HG03159 (cell line): ENCODE measurements around the gene CACNA1A.
"Not testable (repeated sequence)": the region's sequence is repeated elsewhere in the genome, so short reads cannot be mapped to it uniquely, and the experiment has no call there.

ENCODE experiments used
- ATAC-seq: cut with Tn5 transposase; IDR thresholded peaks from one replicate; pipeline ENCODE4 v1.9.1; 2021; ENCODE audit warnings: mild to moderate bottlenecking, moderate library complexity; ENCODE audit not compliant: unreplicated experiment

Gene CACNA1A

DNA sequence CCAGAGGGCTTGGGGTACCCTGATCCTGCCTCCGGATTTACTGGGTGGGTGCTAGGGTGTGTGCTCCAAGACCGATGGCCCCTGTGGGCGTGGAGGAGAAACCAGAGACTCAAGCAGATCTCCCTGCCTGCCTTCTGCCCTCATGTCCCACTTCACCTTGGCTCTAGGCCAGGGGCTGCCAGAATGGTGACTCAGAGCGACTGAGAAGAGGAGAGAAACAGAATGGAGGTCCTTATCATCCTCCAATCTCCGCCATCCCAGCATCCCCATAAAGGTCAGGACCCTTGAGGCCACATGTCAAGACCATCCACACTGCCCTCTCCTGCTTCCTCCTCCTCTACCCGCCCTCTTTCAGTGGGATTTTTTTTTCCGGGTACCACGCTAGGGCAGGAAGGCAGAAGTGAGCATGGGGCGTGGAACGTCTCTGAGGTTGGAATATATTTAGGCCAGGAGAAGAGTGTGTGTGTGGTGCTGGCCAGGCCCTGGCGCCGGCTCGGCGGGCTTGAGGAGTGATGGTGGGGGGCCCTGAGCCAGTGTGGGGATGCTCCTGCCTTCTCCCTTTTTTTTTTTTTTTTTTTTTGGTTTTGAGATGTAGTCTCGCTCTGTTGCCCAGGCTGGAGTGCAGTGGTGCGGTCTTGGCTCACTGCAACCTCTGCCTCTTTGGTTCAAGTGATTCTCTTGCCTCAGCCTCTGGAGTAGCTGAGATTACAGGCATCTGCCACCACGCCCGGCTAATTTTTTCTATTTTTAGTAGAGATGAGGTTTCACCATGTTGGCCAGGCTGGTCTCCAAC, 333.7 kb downstream of the CACNA1A start:
- ATAC-seq, result no peak

DNA sequence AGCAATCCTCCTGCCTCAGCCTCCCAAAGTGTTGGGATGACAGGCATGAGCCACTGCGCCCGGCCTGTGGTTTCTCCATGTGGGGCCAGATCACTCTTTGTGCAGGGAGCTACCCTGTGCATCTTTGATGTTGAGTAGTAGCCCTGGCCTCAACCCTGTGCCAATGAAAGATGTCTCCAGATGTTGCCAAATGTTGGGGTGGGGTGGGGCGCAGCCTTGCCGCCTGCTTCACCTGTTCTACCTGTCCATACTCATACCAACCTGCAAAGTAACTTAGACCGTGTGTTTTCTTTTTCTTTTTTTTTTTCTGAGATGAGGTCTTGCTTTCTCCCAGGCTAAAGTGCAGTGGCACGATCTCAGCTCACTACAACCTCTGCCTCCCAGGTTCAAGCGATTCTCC, 335.1 kb downstream of the CACNA1A start:
- no peak for ATAC-seq

DNA sequence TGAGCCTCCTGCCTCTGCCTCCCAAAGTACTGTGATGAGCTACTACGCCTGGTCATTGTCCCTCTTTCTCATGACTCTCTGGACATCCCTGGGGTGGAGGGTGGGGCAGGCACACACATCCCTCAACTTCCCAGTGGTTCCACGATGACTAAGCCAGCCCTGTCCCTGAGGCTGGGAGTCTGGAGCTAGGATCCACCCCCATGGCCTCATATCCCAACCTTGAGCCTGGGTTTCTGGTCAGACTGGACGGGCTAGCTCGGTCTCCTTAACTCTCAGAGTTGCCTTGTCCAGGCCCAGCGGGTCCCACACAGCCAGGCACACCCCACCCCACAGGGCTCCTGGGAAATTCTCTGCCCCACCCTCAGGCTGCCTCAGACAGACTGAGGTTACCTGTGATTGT, 336.5 kb downstream of the CACNA1A start:
- ATAC-seq, result no peak

DNA sequence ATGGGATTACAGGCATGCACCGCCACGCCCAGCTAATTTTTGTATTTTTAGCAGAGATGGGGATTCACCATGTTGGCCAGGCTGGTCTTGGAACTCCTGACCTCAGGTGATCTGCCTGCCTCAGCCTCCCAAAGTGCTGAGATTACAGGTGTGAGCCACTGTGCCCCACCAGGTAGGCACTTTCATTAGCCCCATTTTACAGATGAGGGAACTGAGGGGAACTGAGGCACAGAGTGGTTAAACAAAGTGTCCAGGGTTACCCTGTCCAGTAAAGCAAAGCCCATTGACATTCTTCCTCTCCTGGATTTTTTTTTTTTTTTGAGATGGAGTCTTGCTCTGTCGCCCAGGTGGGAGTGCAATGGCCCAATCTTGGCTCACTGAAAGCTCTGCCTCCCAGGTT, 340.1 kb downstream of the CACNA1A start:
- ATAC-seq, result not testable (repeated sequence)

DNA sequence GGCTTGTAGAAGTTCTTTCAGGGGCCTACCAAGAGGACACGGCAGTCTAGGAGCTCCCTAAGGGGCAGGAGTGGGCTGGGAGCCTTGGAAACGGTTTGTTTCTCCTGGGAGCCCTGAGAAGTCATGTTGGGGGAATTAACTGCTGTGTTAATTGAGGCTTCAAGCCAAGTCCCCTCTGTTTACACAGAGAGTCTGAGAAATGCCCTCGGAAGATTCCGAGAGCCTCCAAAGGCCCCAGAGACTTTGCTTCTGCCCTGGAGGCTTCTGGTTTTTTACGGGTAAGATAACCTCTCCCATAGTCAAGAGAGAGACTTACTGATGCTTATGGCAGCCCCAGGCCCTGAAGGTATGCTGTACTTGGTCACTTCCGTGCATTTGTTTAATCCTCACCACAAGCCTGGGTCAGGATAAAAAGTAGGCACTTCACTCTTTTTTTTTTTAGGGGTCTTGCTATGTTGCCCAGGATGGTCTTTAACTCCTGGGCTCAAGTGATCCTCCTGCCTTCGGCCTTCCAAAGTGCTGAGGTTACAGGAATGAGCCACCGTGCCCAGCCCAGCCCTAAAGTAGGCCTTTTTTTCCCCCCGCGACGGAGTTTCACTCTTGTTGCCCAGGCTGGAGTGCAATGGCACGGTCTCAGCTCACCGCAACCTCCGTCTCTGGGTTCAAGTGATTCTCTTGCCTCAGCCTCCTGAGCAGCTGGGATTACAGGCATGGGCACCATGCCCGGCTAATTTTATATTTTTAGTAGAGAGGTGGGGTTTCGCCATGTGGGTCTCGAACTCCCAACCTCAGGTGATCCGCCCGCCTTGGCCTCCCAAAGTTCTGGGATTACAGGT, 340.9 kb downstream of the CACNA1A start:
- ATAC-seq, result no peak

DNA sequence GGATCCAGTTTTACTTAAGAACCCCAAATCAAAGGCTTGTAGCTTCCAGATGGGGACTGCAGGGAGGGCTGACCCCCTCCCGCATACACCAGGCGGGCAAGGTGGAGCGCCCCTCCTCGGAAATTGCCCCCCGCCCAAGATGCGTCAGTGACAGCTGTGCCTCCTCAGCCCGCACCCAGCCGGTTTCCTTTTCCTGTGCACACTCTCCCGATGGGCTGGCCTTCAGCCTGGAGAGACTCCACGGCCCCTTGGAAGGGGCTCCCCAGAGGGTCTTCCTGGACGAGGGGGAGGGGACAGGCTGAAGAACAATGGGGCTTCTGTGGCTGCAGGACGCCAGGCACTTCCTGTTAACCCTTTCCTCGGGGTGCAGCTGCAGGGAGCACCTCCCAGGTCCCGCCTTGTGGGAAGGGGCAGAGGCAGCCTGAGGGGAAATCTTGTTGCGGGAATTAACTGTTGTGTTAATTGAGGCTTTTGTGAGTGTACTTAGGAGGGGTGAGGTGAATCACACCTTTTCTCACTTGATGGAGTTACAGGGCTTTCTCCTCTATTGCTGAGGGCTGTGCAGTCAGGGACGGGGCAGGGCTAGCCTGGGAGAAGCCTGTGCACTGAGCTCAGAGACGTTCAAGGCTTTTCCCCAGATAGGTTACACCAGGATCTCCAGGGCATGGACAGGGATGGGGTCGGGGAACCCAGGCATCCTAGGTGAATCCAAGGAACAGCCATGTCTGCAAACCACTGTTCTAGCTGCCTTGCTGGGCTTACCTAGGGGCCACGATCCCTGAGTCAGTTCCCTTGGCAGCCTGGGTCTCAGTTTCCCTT, 341.7 kb downstream of the CACNA1A start:
- no peak for ATAC-seq

DNA sequence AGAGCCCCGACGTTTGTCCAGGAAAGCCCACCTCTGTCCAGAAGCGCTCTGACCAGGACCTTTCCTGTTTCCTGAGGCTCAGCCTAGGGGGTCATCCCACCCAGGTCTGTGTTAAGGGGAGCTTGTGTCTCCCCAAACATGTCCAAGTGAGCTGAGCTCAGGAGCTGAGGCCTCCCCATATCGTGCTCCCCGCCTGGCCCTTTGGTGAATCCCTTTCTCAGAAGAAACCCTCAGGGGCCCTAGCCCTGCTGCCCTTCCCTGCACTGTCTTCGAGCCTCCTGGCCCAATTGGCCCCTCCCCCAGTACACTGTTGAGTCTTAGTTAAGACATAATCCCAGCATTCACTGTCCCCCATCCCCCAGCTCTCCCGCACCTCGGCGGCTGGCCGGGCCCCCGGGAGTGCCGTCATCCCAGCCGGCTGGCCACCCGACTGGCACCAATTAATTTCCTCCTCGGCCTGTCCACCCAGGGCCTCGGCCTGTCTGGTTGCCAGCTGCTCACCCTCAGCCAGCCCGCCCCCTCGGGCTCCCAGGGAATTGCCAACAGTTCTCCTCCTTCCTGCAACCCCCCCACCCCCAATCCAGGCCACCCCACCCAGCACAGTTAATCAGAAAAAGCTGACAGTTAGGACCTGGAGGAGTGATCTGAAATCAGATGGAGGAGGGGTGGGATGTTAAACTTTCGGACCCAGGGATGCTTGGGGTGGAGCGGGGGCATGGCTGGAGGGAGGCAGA, 342.5 kb downstream of the CACNA1A start:
- no peak for ATAC-seq

DNA sequence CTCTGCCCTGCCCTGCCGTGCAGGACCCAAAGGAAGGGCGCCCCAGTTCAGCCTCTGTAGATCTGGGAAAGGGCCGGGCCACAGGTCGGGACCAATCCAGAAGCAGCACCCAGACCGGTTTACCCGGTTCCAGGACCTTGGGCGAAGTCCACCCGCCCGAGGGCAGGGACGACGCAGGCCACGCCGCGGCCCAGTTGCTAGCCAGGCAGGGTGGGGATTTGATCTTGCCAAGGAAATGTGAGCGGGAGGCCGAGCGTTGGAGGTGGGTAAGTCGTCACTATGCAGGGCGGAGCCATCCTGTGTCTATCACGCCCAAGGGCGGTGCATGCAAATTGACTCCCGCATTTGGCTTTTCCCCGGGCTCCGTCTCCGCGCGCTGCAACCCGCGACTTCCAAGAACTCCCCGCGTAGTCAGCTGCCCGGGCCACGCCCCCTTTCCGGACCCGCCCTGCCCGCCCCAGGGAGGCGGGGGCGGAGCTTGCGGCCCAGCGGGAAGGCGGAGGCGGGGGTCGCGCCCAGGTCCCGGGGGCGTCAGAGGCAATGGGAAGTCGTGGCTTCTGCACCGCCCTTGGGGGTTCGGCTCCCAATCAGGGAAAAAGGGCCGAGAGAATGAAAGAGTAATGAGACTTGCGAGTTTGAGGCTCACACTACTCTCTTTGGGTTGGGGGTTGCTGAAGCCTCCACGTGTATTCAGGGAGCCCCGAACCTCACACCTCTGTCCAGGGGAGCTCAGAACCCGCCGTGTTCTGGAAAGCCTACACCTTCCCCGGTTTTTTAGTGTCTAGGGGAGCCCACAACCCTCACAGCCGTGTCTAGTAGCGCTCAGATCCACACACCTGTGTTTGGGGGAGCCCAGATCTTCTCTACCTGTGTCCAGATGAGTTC, 343.3 kb downstream of the CACNA1A start:
- peak; percentile 44 for ATAC-seq

DNA sequence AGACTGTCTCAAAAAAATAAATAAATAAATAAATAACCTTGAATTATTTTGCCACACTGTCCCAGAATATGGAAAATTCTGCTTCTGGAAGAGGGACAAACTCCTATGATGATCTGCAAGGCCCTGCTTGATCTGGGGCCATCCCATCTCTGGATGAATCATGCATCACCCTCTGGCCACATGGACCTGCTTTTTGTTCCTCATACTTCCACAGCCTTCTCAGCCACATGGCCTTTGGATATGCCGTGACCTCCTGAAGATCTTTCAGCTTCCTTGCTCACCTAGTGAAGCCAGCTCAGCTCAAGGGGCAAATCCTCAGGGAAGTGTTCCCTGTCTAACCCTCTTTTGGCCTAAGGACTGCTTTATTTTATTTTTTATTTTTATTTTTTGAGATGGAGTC, 345.7 kb downstream of the CACNA1A start:
- no peak for ATAC-seq

DNA sequence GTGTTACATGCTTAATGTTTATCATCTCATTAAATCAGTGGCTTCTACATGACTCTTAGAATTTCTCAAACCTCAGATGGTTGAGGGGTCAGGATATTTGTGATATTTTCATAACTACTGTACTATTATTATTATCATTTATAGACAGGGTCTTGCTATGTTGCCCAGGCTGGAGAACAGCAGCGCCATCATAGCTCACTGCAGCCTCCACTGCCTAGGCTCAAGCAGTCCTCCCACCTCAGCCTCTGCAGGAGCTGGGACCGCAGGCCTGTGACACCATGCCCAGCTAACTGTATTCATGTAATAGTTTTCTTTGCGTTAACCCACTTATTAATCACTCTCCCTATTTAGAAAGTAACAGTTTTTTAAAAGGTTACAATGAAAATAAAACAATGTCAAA, 346.6 kb downstream of the CACNA1A start:
- ATAC-seq, result no peak
